H1 (cell line): ENCODE data around the gene MYH6. TPM values are rescaled to one million over a fixed set of nuclear protein-coding genes. Genes with fewer than 3 reads are reported as not detected.

Experiments
- CTCF ChIA-PET: fragments of 300-600 bp; sonication (Branson Sonifier 250); formaldehyde crosslinking; loops from one replicate; lab custom pipeline; 2021; ENCODE audit not compliant: partially characterized antibody; lab: Charles Lee
- POLR2A ChIA-PET: fragments of 300-600 bp; sonication (Branson Sonifier 250); formaldehyde crosslinking; loops from one replicate; lab custom pipeline; 2021; ENCODE audit warnings: inconsistent platforms; ENCODE audit not compliant: partially characterized antibody; lab: Charles Lee
- DNase-seq, 2 experiments: peaks; one replicate each; pipeline versions ENCODE4 v3.0.0 to v3.0.0-alpha.2; 2010 to 2022; ENCODE audit warnings: low spot score in 2 of 2, low read depth in 1 of 2, mixed read lengths in 1 of 2
- FAIRE-seq: peaks from 2 replicates; lab custom pipeline; 2011; peaks lifted over from hg19 to GRCh38; lab: Jason Lieb, UNC
- H2AFZ ChIP-seq: 2 replicates; pipeline ENCODE4 v1.8.1; 2012; ENCODE audit warnings: low read length, inconsistent platforms
- H2AK5ac ChIP-seq: 2 replicates; pipeline ENCODE4 v1.6.1; 2013; ENCODE audit warnings: low read depth, low read length
- H2BK120ac ChIP-seq: replicated peaks from 2 replicates; pipeline ENCODE3; 2013; ENCODE audit warnings: low read depth, low read length, inconsistent platforms
- H2BK12ac ChIP-seq: 2 replicates; pipeline ENCODE4 v1.6.1; 2013; ENCODE audit warnings: low read depth, low read length
- H2BK15ac ChIP-seq: 2 replicates; pipeline ENCODE4 v1.6.1; 2013; ENCODE audit warnings: low read length
- H2BK20ac ChIP-seq: 2 replicates; pipeline ENCODE4 v1.6.1; 2013; ENCODE audit warnings: low read length
- H2BK5ac ChIP-seq: 2 replicates; pipeline ENCODE4 v1.6.1; 2013; ENCODE audit warnings: low read depth, low read length
- H3K14ac ChIP-seq: 2 replicates; pipeline ENCODE4 v1.6.1; 2013; ENCODE audit warnings: inconsistent platforms; ENCODE audit not compliant: insufficient read length
- H3K18ac ChIP-seq: 2 replicates; pipeline ENCODE4 v1.6.1; 2013; ENCODE audit warnings: low read length; ENCODE audit errors: extremely low read depth
- H3K23ac ChIP-seq: 2 replicates; pipeline ENCODE4 v1.6.1; 2013; ENCODE audit warnings: inconsistent platforms; ENCODE audit not compliant: insufficient read length
- H3K23me2 ChIP-seq: 2 replicates; pipeline ENCODE4 v1.6.1; 2013; ENCODE audit warnings: low read depth, low read length
- H3K27ac ChIP-seq: 2 replicates; pipeline ENCODE4 v1.6.1; 2011; ENCODE audit warnings: low read depth, low read length, inconsistent platforms
- H3K27me3 ChIP-seq, 4 experiments: replicated peaks in 1 of 4; 1 replicate in 1 of 4; 2 replicates in 3 of 4; pipeline versions ENCODE4 v1.6.1 to v1.8.1; 2011 to 2013; ENCODE audit warnings: low read length in 3 of 4, mild to moderate bottlenecking in 3 of 4, inconsistent platforms in 2 of 4, mixed read lengths in 2 of 4, moderate library complexity in 1 of 4; ENCODE audit not compliant: control insufficient read depth in 3 of 4, insufficient read depth in 3 of 4; ENCODE audit errors: extremely low read depth in 1 of 4
- H3K36me3 ChIP-seq, 4 experiments: 2 replicates each; pipeline versions ENCODE4 v1.6.1 to v1.8.1; 2011 to 2013; ENCODE audit warnings: mild to moderate bottlenecking in 4 of 4, low read length in 3 of 4, moderate library complexity in 2 of 4, control low read depth in 1 of 4, inconsistent platforms in 1 of 4; ENCODE audit not compliant: insufficient read depth in 4 of 4, control insufficient read depth in 2 of 4
- H3K4ac ChIP-seq: replicated peaks from 2 replicates; pipeline ENCODE3; 2013; ENCODE audit warnings: low read length, low read depth, mixed read lengths, inconsistent platforms; ENCODE audit not compliant: insufficient read length
- H3K4me1 ChIP-seq, 4 experiments: replicated peaks in 1 of 4; 1 replicate in 1 of 4; 2 replicates in 3 of 4; pipeline versions ENCODE4 v1.6.1 to v1.8.1; 2011 to 2013; ENCODE audit warnings: low read length in 3 of 4, inconsistent platforms in 2 of 4, mixed read lengths in 1 of 4; ENCODE audit not compliant: insufficient read depth in 4 of 4, control insufficient read depth in 3 of 4
- H3K4me2 ChIP-seq, 2 experiments: 2 replicates each; pipeline versions ENCODE4 v1.6.1 to v1.8.1; 2011 to 2013; ENCODE audit warnings: low read depth in 2 of 2, low read length in 2 of 2, control low read depth in 1 of 2, inconsistent platforms in 1 of 2, mild to moderate bottlenecking in 1 of 2; ENCODE audit not compliant: insufficient read depth in 1 of 2
- H3K4me3 ChIP-seq, 4 experiments: fragments of 200-600, 300-600 bp in 1 of 4; sonication (generic), shearing (Covaris generic), sonication (Bioruptor Twin) in 1 of 4; 2 replicates each; pipeline versions ENCODE4 v1.5.1 to v1.8.1; 2011 to 2016; ENCODE audit warnings: low read length in 4 of 4, low read depth in 3 of 4, control low read depth in 2 of 4, inconsistent platforms in 2 of 4, mild to moderate bottlenecking in 2 of 4, mixed read lengths in 1 of 4, moderate library complexity in 1 of 4; ENCODE audit not compliant: insufficient read depth in 2 of 4; ENCODE audit errors: extremely low read depth in 1 of 4
- H3K56ac ChIP-seq: replicated peaks from 2 replicates; pipeline ENCODE3; 2013; ENCODE audit warnings: low read depth, mild to moderate bottlenecking, mixed read lengths, low read length, inconsistent platforms; ENCODE audit not compliant: insufficient read length
- H3K79me1 ChIP-seq: 2 replicates; pipeline ENCODE4 v1.6.1; 2013; ENCODE audit warnings: low read depth, low read length, control low read depth
- H3K79me2 ChIP-seq, 2 experiments: 2 replicates each; pipeline versions ENCODE4 v1.6.1 to v1.8.1; 2012 to 2013; ENCODE audit warnings: low read length in 2 of 2, mild to moderate bottlenecking in 2 of 2, inconsistent platforms in 1 of 2; ENCODE audit not compliant: insufficient read depth in 2 of 2, control insufficient read depth in 1 of 2
- H3K9ac ChIP-seq, 4 experiments: replicated peaks in 1 of 4; 1 replicate in 1 of 4; 2 replicates in 3 of 4; pipeline versions ENCODE4 v1.6.1 to v1.8.1; 2011 to 2013; ENCODE audit warnings: low read depth in 3 of 4, low read length in 3 of 4, control low read depth in 2 of 4, mild to moderate bottlenecking in 2 of 4, moderate library complexity in 2 of 4, inconsistent platforms in 1 of 4; ENCODE audit errors: extremely low read depth in 1 of 4
- H3K9me3 ChIP-seq, 2 experiments: 2 replicates each; pipeline versions ENCODE4 v1.6.1 to v1.8.1; 2012 to 2013; ENCODE audit warnings: mild to moderate bottlenecking in 2 of 2, moderate library complexity in 2 of 2, control low read depth in 1 of 2, inconsistent platforms in 1 of 2, low read depth in 1 of 2, low read length in 1 of 2, mixed read lengths in 1 of 2; ENCODE audit not compliant: insufficient read depth in 2 of 2
- H4K20me1 ChIP-seq, 2 experiments: replicated peaks in 1 of 2; 2 replicates each; pipeline versions ENCODE3 to v1.8.1; 2011 to 2013; ENCODE audit warnings: inconsistent platforms in 2 of 2, low read length in 2 of 2, mild to moderate bottlenecking in 1 of 2; ENCODE audit not compliant: insufficient read depth in 2 of 2, control insufficient read depth in 1 of 2
- H4K5ac ChIP-seq: 2 replicates; pipeline ENCODE4 v1.6.1; 2013; ENCODE audit warnings: low read length, low read depth, mixed read lengths, inconsistent platforms; ENCODE audit not compliant: insufficient read length
- H4K8ac ChIP-seq: 2 replicates; pipeline ENCODE4 v1.8.0; 2013; ENCODE audit warnings: mild to moderate bottlenecking, moderate library complexity, low read length, inconsistent platforms; ENCODE audit not compliant: insufficient read depth; ENCODE audit errors: extremely low read depth
- H4K91ac ChIP-seq: replicated peaks from 2 replicates; pipeline ENCODE3; 2013; ENCODE audit warnings: low read length, mixed read lengths, inconsistent platforms; ENCODE audit not compliant: insufficient read length
- POLR2AphosphoS5 ChIP-seq: IDR thresholded peaks from 2 replicates; pipeline ENCODE4 v1.6.1; 2011; ENCODE audit warnings: low read depth, low read length
- WGBS, 2 experiments: shearing (Covaris generic) in 1 of 2; methylation state at CpG; one replicate each; pipeline versions ENCODE4 v1.1.6 to v1.1.7; 2013 to 2015; ENCODE audit warnings: low lambda C conversion rate in 2 of 2, mixed read lengths in 2 of 2, inconsistent platforms in 1 of 2, low coverage in 1 of 2, missing lambda C conversion rate in 1 of 2; ENCODE audit not compliant: insufficient replicate concordance in 2 of 2, insufficient coverage in 1 of 2, insufficient read length in 1 of 2; ENCODE audit errors: extremely low coverage in 1 of 2, missing lambda C conversion rate in 1 of 2; 5-methylcytosine and 5-hydroxymethylcytosine counted together
- polyA plus RNA-seq, 7 experiments: library from polyadenylated mRNA; depleted of rRNA in 3 of 7; stranded (reverse) in 5 of 7; unstranded in 2 of 7; fragments of >200 nt in 5 of 7; fragments of 200-250 nt in 2 of 7; gene quantifications; 1 replicate in 5 of 7; 2 replicates in 1 of 7; 4 replicates in 1 of 7; pipeline versions ENCODE4 v1.2.1 to v1.2.3, GENCODE V29; 2011 to 2013; ENCODE audit warnings: missing spikeins in 2 of 7, mixed read lengths in 2 of 7
- total RNA-seq: library from RNA; stranded (reverse); fragmentation: NEBNext Ultra II Directional; extraction: Animal tissue kit (Norgen Biotek cat#: 25700); gene quantifications from 2 replicates; pipeline ENCODE4 v1.2.1, GENCODE V29; 2021

Gene MYH6
- total and polyA plus RNA-seq, 2 of the 8 experiments (the other 6 are each of a cell fraction or from before 2014, with no cell fraction given) = 0.03 TPM; not detected in 1

DNA sequence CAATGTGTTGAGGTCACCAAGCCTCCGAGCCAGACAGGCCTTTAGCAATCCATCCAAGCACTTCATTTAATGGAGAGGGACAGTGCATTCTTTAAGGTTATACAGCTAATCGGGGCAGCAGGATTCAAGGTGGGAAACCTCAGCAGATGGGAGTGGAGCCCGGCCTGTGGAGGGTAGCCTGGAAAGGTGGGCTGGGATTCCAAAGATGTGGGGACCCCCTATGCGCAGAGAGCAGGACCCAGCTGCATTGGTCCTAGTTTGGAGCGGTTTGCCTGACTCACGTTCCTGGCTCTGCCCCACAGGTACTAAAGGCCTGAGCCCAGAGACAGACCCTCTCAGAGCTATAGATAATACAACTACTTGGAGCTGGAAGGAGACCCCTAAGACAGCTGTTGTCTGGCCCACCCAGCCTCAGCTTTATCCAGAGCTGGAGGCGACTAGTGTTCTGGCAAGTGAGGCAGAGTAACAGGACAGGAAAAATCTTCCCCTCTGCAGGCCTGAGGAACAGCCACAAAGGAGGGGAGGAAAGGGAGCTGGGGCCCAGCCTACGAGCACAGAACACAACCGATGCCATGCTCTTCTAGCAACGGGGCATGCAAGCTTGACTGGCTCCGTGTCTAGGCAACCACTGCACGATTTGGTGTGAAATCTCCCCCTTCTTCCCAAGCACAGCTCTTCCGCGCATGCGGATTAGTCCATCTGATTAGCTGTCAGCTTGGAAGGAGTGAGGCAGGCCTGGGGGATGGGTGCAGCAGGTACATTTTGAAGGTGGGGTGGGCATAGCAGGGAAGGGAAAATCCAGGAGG lies 28.5 kb upstream of the MYH6 start:
- TF ChIP-seq POLR2AphosphoS5 = no peak
- Histone ChIP-seq H2AFZ (no peak overlapping the region), H2BK15ac (no peak overlapping the region), H3K23me2 (no peaks in the 10 kb centered on the region), H2AK5ac (no peak overlapping the region), H3K4me1 (peaks cover 0 to 6% (median 2%) of the 10 kb centered on the region in 4 experiments; a peak in 2 of 7 replicates), H2BK120ac (no peak overlapping the region), H3K79me1 (no peaks in the 10 kb centered on the region), H2BK20ac (no peak overlapping the region), H4K91ac (no peak overlapping the region), H3K4me2 (no peak overlapping the region), H3K27ac (no peak overlapping the region), H4K20me1 (no peaks in the 10 kb centered on the region), H3K56ac (no peak overlapping the region), H2BK12ac (no peak overlapping the region), H3K36me3 (no peaks in the 10 kb centered on the region), H4K8ac (no peak overlapping the region), H3K4ac (no peak overlapping the region), H4K5ac (no peak overlapping the region), H3K79me2 (no peaks in the 10 kb centered on the region), H3K18ac (no peak overlapping the region), H3K27me3 (peaks cover 0 to 4% (median 1%) of the 10 kb centered on the region in 4 experiments; a peak in 2 of 7 replicates), H2BK5ac (peak overlapping the region; percentile 8; the same call in 1 of the 2 replicates), H3K9ac (no peak overlapping the region), H3K14ac (no peak overlapping the region), H3K9me3 (no peaks in the 10 kb centered on the region), H3K23ac (no peak overlapping the region), H3K4me3 (no peak overlapping the region)
- WGBS, 2 experiments = 86% methylated on average over 15 of the region's 15 CpGs; no CpG with 5 or more reads in 1 of the 2 experiments
- ChIA-PET CTCF (interaction anchor here (0.6 to 3.2 kb wide), 24 partner anchors 10 to 316 kb away, joined by 3 to 19 read pairs (median 4); partner anchors contain the start of gene SLC22A17), POLR2A (interaction anchor here (0.9 to 1.3 kb wide), 4 partner anchors 14 to 115 kb away, joined by 3 to 4 read pairs (median 3); partner anchors contain the start of gene PABPN1)
- DNase-seq (no peak), FAIRE-seq (no peak)
